ENCODE measurements around the gene POLR1D. TPM values are rescaled to one million over a fixed set of nuclear protein-coding genes. Genes with fewer than 3 reads are reported as not detected.

Gene POLR1D
- total RNA-seq, 1 donor from 2014 or later, result 140 TPM

GRCh38 chr13:27670861-27671260, 49.2 kb downstream of the POLR1D start:
- no peak for TF ChIP-seq CTCF (IDR thresholded peaks at IDR 0.05; ENCODE audit: insufficient read depth, low read length, severe bottlenecking)
- DNase-seq (ENCODE audit: low read depth), result no peak
- no peaks in the 10 kb centered on the region for H3K27me3 ChIP-seq (ENCODE audit: control insufficient read depth, insufficient read depth, low read length)
- H3K36me3 ChIP-seq (ENCODE audit: control insufficient read depth, insufficient read depth, low read length), result peaks cover 3% of the 10 kb centered on the region
- H3K4me3 ChIP-seq (ENCODE audit: low read depth, low read length), result no peak overlapping the region
- no peak for FAIRE-seq

DNA sequence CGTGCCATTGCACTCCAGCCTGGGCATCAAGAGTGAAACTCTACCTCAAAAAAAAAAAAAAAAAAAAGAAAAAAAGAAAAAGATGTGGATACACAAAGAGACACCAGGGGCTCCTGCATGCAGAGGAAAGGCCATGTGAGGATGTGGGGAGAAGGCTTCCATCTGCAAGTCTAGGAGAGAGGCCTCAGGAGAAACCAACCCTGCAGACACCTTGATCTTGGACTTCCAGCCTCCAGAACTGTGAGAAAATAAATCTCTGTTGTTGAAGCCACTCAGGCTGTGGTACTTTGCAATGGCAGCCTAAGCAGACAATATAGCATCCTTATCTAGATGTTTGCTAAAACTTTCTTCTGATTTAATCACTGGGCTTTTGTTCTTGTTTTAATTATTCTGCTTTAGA, 50.3 kb downstream of the POLR1D start:
- no peak for TF ChIP-seq CTCF (IDR thresholded peaks at IDR 0.05; ENCODE audit: insufficient read depth, low read length, severe bottlenecking)
- FAIRE-seq (no peak), DNase-seq (ENCODE audit: low read depth) (no peak)
- Histone ChIP-seq H3K4me3 (ENCODE audit: low read depth, low read length) (no peak overlapping the region), H3K36me3 (ENCODE audit: control insufficient read depth, insufficient read depth, low read length) (peaks cover under 1% of the 10 kb centered on the region), H3K27me3 (ENCODE audit: control insufficient read depth, insufficient read depth, low read length) (no peaks in the 10 kb centered on the region)

Other genes starting within 250 kb of the POLR1D start
- 100 and 163 TPM in 2 replicates for gene GTF3A, start 197.3 kb upstream of the POLR1D start, total RNA-seq
- 30.5 and 48.9 TPM in 2 replicates for gene MTIF3, start 171.3 kb upstream of the POLR1D start, total RNA-seq
- 29.1 and 29.2 TPM in 2 replicates for gene LNX2, start 1.4 kb upstream of the POLR1D start, total RNA-seq
- gene GSX1, start 170.6 kb downstream of the POLR1D start, total RNA-seq, result not detected in 2 replicates

Measured in bronchial epithelial cell (primary cell).